Chondrocyte (in vitro differentiated cells): ENCODE measurements around the gene RFWD3. TPM values are rescaled to one million over a fixed set of nuclear protein-coding genes. Genes with fewer than 3 reads are reported as not detected.

ENCODE experiments used
- DNase-seq: peaks from one replicate; pipeline ENCODE4 v3.0.0; 2021; ENCODE audit warnings: mixed read lengths, low spot score
- H3K27ac Mint-ChIP-seq: one replicate; pipeline ENCODE4 v1.8.0; 2021; ENCODE audit warnings: mild to moderate bottlenecking, moderate library complexity, mixed read lengths; ENCODE audit not compliant: unreplicated experiment
- H3K27me3 Mint-ChIP-seq: 2 replicates; pipeline ENCODE4 v1.8.0; 2021; ENCODE audit warnings: low read depth, mixed read lengths
- H3K36me3 Mint-ChIP-seq: 2 replicates; pipeline ENCODE4 v1.8.0; 2021; ENCODE audit warnings: low read depth, mixed read lengths
- H3K4me1 Mint-ChIP-seq: 2 replicates; pipeline ENCODE4 v1.8.0; 2021; ENCODE audit warnings: low read depth, mild to moderate bottlenecking, mixed read lengths
- H3K4me3 Mint-ChIP-seq: one replicate; pipeline ENCODE4 v1.8.0; 2021; ENCODE audit warnings: mild to moderate bottlenecking, moderate library complexity, mixed read lengths; ENCODE audit not compliant: unreplicated experiment
- H3K9me3 Mint-ChIP-seq: 2 replicates; pipeline ENCODE4 v1.8.0; 2021; ENCODE audit warnings: low read depth, mixed read lengths
- CTCF ChIP-seq: fragments of 200-600 bp; sonication (generic); IDR thresholded peaks from 2 replicates; pipeline ENCODE4 v1.5.0; 2021; ENCODE audit warnings: antibody characterized with exemption, mild to moderate bottlenecking, moderate library complexity
- total RNA-seq: library from RNA; stranded (reverse); gene quantifications from 3 replicates; pipeline ENCODE4 v1.2.1, GENCODE V29; 2021

Gene RFWD3
- total RNA-seq, 1 donor from 2014 or later, result 23.2 TPM

GRCh38 chr16:74627506-74628220, 39.0 kb downstream of the RFWD3 start:
- H3K4me3 Mint-ChIP-seq, result peak overlapping the region; percentile 13
- no peak for DNase-seq
- no peak for TF ChIP-seq CTCF
- no peaks in the 10 kb centered on the region for H3K9me3 Mint-ChIP-seq
- peaks cover 29% of the 10 kb centered on the region for H3K36me3 Mint-ChIP-seq
- peak overlapping the region; percentile 98 for H3K27ac Mint-ChIP-seq
- H3K4me1 Mint-ChIP-seq, result peaks cover 45% of the 10 kb centered on the region
- no peaks in the 10 kb centered on the region for H3K27me3 Mint-ChIP-seq

GRCh38 chr16:74626741-74627416, 39.8 kb downstream of the RFWD3 start:
- DNase-seq, result no peak
- Mint-ChIP-seq H3K9me3 (no peaks in the 10 kb centered on the region), H3K4me3 (no peak overlapping the region), H3K36me3 (peaks cover 25% of the 10 kb centered on the region), H3K27me3 (no peaks in the 10 kb centered on the region), H3K4me1 (peaks cover 45% of the 10 kb centered on the region), H3K27ac (peak overlapping the region; percentile 98)
- TF ChIP-seq CTCF, result no peak

- Mint-ChIP-seq H3K27ac (peak overlapping the region; percentile 98), H3K27me3 (no peaks in the 10 kb centered on the region), H3K4me1 (peaks cover 45% of the 10 kb centered on the region), H3K36me3 (peaks cover 22% of the 10 kb centered on the region), H3K9me3 (no peaks in the 10 kb centered on the region), H3K4me3 (no peak overlapping the region)
- TF ChIP-seq CTCF, result no peak
- no peak for DNase-seq
Measured at GRCh38 chr16:74625500-74626350, 41.0 kb downstream of the RFWD3 start.

- no peaks in the 10 kb centered on the region for H3K27me3 Mint-ChIP-seq
- peaks cover 37% of the 10 kb centered on the region for H3K4me1 Mint-ChIP-seq
- no peak for TF ChIP-seq CTCF
- no peak overlapping the region for H3K4me3 Mint-ChIP-seq
- H3K36me3 Mint-ChIP-seq, result peaks cover 15% of the 10 kb centered on the region
- peak overlapping the region; percentile 66 for H3K27ac Mint-ChIP-seq
- no peaks in the 10 kb centered on the region for H3K9me3 Mint-ChIP-seq
- no peak for DNase-seq
Measured at GRCh38 chr16:74623839-74624235, 42.8 kb downstream of the RFWD3 start.

- peak; percentile 90 for TF ChIP-seq CTCF
Measured at GRCh38 chr16:74623214-74623838, 43.4 kb downstream of the RFWD3 start.

More at GRCh38 chr16:74623214-74623838, 43.4 kb downstream of the RFWD3 start:
- H3K27ac Mint-ChIP-seq, result peak overlapping the region; percentile 54
- peaks cover 32% of the 10 kb centered on the region for H3K4me1 Mint-ChIP-seq
- H3K27me3 Mint-ChIP-seq, result no peaks in the 10 kb centered on the region
- H3K9me3 Mint-ChIP-seq, result no peaks in the 10 kb centered on the region
- H3K36me3 Mint-ChIP-seq, result peaks cover 12% of the 10 kb centered on the region
- H3K4me3 Mint-ChIP-seq, result no peak overlapping the region
- no peak for DNase-seq
